ENCODE results near the gene CCDC78. TPM values are rescaled to one million over a fixed set of nuclear protein-coding genes. Genes with fewer than 3 reads are reported as not detected.
"Not testable (repeated sequence)": the region's sequence is repeated elsewhere in the genome, so short reads cannot be mapped to it uniquely, and the experiment has no call there.

CCDC78 gene
- polyA plus RNA-seq, 1 experiment = 2.4 TPM

GRCh38 chr16:712740-713250 lies 13.4 kb downstream of the CCDC78 start:
- TF ChIP-seq CTCF (IDR thresholded peaks at IDR 0.05; ENCODE audit: insufficient read depth, low read depth, low read length) = peak; percentile 57
- CTCF ChIA-PET = interaction anchor here (0.7 to 5.5 kb wide), 30 partner anchors 8 to 493 kb away, joined by 3 to 120 read pairs (median 4); partner anchors contain the start of genes ANTKMT, CCDC78, CHTF18 and HAGHL

GRCh38 chr16:711548-712320 lies 14.5 kb downstream of the CCDC78 start:
- ChIA-PET POLR2A (no interaction called here), CTCF (interaction anchor here (0.6 to 5.5 kb wide), 35 partner anchors 8 to 494 kb away, joined by 3 to 120 read pairs (median 4); partner anchors contain the start of genes ANTKMT, CCDC78, CHTF18 and HAGHL)
- peak; percentile 93 for TF ChIP-seq CTCF (IDR thresholded peaks at IDR 0.05; ENCODE audit: insufficient read depth, low read depth, low read length)
- H3K27me3 ChIP-seq (ENCODE audit: control insufficient read depth, insufficient read depth, low read length) = peaks cover 14% of the 10 kb centered on the region
- no peaks in the 10 kb centered on the region for H3K36me3 ChIP-seq (ENCODE audit: control insufficient read depth, insufficient read depth, low read length)
- H3K4me3 ChIP-seq (ENCODE audit: low read depth, low read length) = no peak overlapping the region
- DNase-seq (ENCODE audit: low read depth) = no peak

More at GRCh38 chr16:712740-713250, 13.4 kb downstream of the CCDC78 start:
- peak; percentile 91 for DNase-seq (ENCODE audit: low read depth)
- not testable (repeated sequence) for H3K4me3 ChIP-seq (ENCODE audit: low read depth, low read length); H3K27me3 ChIP-seq (ENCODE audit: control insufficient read depth, insufficient read depth, low read length); H3K36me3 ChIP-seq (ENCODE audit: control insufficient read depth, insufficient read depth, low read length)
- POLR2A ChIA-PET = interaction anchor here (0.7 kb wide), 1 partner anchor 48 kb away, joined by 18 read pairs; the partner anchor contains the start of gene MSLN

- no peak for TF ChIP-seq CTCF (IDR thresholded peaks at IDR 0.05; ENCODE audit: insufficient read depth, low read depth, low read length)
- ChIA-PET POLR2A (no interaction called here), CTCF (interaction anchor here (0.6 to 5.2 kb wide), 10 partner anchors 12 to 390 kb away, joined by 3 to 47 read pairs (median 4); partner anchors contain the start of genes CCDC78, CHTF18 and RPUSD1)
- no peaks in the 10 kb centered on the region for H3K36me3 ChIP-seq (ENCODE audit: control insufficient read depth, insufficient read depth, low read length)
- DNase-seq (ENCODE audit: low read depth) = no peak
- peaks cover 17% of the 10 kb centered on the region for H3K27me3 ChIP-seq (ENCODE audit: control insufficient read depth, insufficient read depth, low read length)
- H3K4me3 ChIP-seq (ENCODE audit: low read depth, low read length) = no peak overlapping the region
Measured at GRCh38 chr16:711084-711483, 15.2 kb downstream of the CCDC78 start.

GRCh38 chr16:710500-711075 lies 15.7 kb downstream of the CCDC78 start:
- H3K4me3 ChIP-seq (ENCODE audit: low read depth, low read length) = no peak overlapping the region
- no peaks in the 10 kb centered on the region for H3K36me3 ChIP-seq (ENCODE audit: control insufficient read depth, insufficient read depth, low read length)
- DNase-seq (ENCODE audit: low read depth) = no peak
- ChIA-PET POLR2A (no interaction called here), CTCF (interaction anchor here (0.6 to 5.2 kb wide), 12 partner anchors 12 to 391 kb away, joined by 3 to 47 read pairs (median 4); partner anchors contain the start of genes CCDC78, CHTF18, JMJD8 and RPUSD1)
- TF ChIP-seq CTCF (IDR thresholded peaks at IDR 0.05; ENCODE audit: insufficient read depth, low read depth, low read length) = no peak
- peaks cover 17% of the 10 kb centered on the region for H3K27me3 ChIP-seq (ENCODE audit: control insufficient read depth, insufficient read depth, low read length)
